HG02852 (cell line): Measurements from ENCODE around the gene OR2J2.
"Not testable (repeated sequence)": the region's sequence is repeated elsewhere in the genome, so short reads cannot be mapped to it uniquely, and the experiment has no call there.

Experiments used
- ATAC-seq: cut with Tn5 transposase; IDR thresholded peaks from one replicate; pipeline ENCODE4 v1.9.1; 2021; ENCODE audit warnings: mild to moderate bottlenecking, moderate library complexity; ENCODE audit not compliant: unreplicated experiment

Gene OR2J2

GRCh38 chr6:29218056-29218455 is 47.3 kb downstream of the OR2J2 start:
- not testable (repeated sequence) for ATAC-seq
